GM20000 (cell line): ENCODE data around the gene KHDC4.
"Not testable (repeated sequence)": the region's sequence is repeated elsewhere in the genome, so short reads cannot be mapped to it uniquely, and the experiment has no call there.

Source experiments
- DNase-seq: peaks from one replicate; pipeline ENCODE4 v3.0.0; 2012; ENCODE audit warnings: low spot score
- CTCF ChIP-seq: IDR thresholded peaks from 2 replicates; pipeline ENCODE4 v1.5.1; 2012; ENCODE audit warnings: mild to moderate bottlenecking, control low read depth; ENCODE audit errors: extremely low read depth, missing control alignments

KHDC4 gene

GRCh38 chr1:155934936-155935590, 850 bp upstream of the KHDC4 start:
- no peak for DNase-seq
- TF ChIP-seq CTCF: no peak

GRCh38 chr1:155933591-155934096, 569 bp downstream of the KHDC4 start:
- DNase-seq: no peak
- TF ChIP-seq CTCF: no peak

GRCh38 chr1:155932487-155932886, 1.7 kb downstream of the KHDC4 start:
- TF ChIP-seq CTCF: no peak
- no peak for DNase-seq

GRCh38 chr1:155932081-155932480, 2.1 kb downstream of the KHDC4 start:
- TF ChIP-seq CTCF: no peak
- DNase-seq: no peak

GRCh38 chr1:155931332-155932038, 2.7 kb downstream of the KHDC4 start:
- no peak for TF ChIP-seq CTCF
- no peak for DNase-seq

GRCh38 chr1:155930725-155931124, 3.5 kb downstream of the KHDC4 start:
- not testable (repeated sequence) for DNase-seq

GRCh38 chr1:155929057-155929456, 5.2 kb downstream of the KHDC4 start:
- no peak for DNase-seq
- no peak for TF ChIP-seq CTCF

- no peak for DNase-seq
Observed at GRCh38 chr1:155925506-155925905, 8.7 kb downstream of the KHDC4 start.

More at GRCh38 chr1:155925506-155925905, 8.7 kb downstream of the KHDC4 start:
- no peak for TF ChIP-seq CTCF
